ENCODE data around the gene TOMM7.
"Not testable (repeated sequence)": the region's sequence is repeated elsewhere in the genome, so short reads cannot be mapped to it uniquely, and the experiment has no call there.

The TOMM7 gene

DNA sequence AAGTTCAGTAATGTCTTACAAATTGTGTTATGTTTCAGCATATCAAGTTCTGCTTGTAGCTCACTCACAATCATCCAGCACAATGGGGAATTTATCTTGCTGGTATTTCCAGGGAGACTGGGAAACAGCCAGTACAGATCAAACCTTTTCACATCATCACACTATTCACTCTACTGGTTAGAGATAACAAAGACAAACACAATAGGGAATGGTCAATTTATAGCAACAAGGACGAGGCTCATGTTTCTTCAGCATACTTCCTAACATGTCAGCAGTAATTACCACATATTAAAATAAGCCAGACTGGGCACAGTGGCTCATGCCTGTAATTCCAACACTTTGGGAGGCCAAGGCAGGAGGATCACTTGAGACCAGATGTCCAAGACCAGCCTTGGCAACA, 38.3 kb downstream of the TOMM7 start:
- no peak for DNase-seq (ENCODE audit: low spot score)

DNA sequence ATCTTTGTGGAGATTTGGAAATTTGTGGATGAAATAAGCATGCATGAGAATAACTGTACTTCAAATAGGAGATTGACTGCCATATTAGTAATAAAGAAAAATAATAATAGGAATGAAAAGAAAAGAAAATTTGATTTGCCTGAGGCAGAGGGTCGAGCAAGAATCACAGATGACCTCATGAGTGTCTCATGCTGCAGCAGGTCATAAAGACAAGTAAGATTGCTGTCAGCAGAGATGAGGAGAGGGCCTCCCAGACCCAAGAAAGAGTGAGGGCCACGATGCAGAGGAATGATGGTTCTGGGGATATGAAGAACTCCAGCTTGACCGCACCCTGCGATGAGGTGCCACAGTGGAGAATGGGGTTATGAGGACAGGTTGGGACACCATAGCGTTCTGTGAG, 39.2 kb downstream of the TOMM7 start:
- DNase-seq (ENCODE audit: low spot score), result no peak

GRCh38 chr7:22782616-22783232, 39.9 kb downstream of the TOMM7 start:
- peak; percentile 53 for DNase-seq (ENCODE audit: low spot score)

DNA sequence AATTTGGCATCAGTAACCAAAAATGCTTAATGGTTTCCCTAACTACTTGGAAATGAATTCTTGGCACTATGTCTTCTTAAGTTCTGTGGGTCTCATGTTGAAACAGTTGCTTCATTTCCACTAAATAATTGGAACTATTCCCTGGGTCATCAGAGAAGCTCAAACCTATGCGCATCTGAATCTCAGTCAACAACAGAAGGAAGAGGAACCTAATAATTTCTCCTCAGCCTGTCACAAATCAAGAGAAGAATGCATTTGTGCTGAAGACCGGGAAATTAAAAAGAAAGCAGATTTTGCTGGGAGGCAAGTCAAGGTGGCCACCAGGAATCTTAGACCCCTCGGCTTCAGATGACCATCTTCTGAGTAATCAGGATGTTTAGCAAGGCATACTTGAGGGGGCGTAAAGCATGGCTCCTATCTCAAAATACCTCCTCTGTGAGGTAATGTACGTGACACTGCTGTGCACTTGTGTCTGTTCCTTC, 41.4 kb downstream of the TOMM7 start:
- DNase-seq (ENCODE audit: low spot score), result peak; percentile 74

DNA sequence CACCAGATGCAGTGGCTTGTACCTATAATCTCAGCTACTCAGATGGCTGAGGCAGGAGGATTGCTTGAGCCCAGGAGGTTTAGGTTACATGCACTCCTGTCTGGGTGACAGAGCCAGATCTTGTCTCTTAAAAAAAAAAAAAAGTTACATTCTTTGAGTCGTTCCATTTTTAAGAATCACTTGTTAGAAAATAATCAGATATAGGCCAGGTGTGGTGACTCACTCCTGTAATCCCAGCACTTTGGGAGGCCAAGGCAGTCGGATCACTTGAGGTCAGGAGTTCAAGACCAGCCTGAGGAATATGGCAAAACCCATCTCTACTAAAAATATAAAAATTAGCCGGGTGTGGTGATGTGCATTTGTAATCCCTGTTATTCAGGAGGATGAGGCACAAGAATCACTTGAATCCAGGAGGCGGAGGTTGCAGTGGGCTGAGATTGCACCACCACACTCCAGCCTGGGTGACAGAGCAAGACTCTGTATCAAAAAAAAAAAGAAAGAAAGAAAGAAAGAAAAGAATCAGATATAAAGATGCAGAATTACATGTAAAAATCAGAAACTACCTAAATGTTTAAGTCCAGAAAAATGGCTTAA, 42.8 kb downstream of the TOMM7 start:
- not testable (repeated sequence) for DNase-seq (ENCODE audit: low spot score)

DNA sequence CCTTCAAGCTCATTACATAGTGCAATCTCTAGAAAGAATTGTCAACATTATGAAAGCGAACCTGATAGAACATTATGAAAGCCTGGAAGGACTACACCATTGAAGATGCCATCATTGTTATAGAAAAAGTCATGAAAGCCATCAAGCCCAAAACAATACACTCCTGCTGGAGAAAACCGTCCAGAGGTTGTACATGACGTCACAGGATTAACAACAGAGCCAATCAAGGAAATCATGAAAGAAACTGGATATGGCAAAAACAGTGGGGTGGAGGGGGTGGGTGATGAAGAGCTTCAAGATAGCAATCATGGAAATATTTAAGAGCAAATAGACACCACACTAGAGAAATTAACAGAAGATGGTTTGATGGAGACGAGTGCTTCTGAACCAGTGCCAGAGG, 45.7 kb downstream of the TOMM7 start:
- no peak for DNase-seq (ENCODE audit: low spot score)

GRCh38 chr7:22772885-22773284, 49.8 kb downstream of the TOMM7 start:
- no peak for DNase-seq (ENCODE audit: low spot score)

- no peak for DNase-seq (ENCODE audit: low spot score)
Observed at GRCh38 chr7:22771872-22772228, 50.8 kb downstream of the TOMM7 start.

- DNase-seq (ENCODE audit: low spot score), result no peak
Observed at GRCh38 chr7:22771194-22771871, 51.3 kb downstream of the TOMM7 start.

- DNase-seq (ENCODE audit: low spot score), result no peak
Observed at GRCh38 chr7:22765609-22766008, 57.0 kb downstream of the TOMM7 start.
